GM23338 (cell line): ENCODE data around the gene DPPA2. TPM values are rescaled to one million over a fixed set of nuclear protein-coding genes. Genes with fewer than 3 reads are reported as not detected.

Experiments
- ETS1 ChIP-seq: IDR thresholded peaks from 2 replicates; pipeline ENCODE4 v1.6.1; 2016; ENCODE audit warnings: antibody characterized with exemption
- EZH2phosphoT487 ChIP-seq: fragments of 200-600 bp; sonication (generic); IDR thresholded peaks from one replicate; pipeline ENCODE4 v1.8.1; 2018; ENCODE audit warnings: antibody characterized with exemption; ENCODE audit not compliant: unreplicated experiment
- REST ChIP-seq: IDR thresholded peaks from one replicate; pipeline ENCODE4 v1.6.1; 2018; ENCODE audit warnings: antibody characterized with exemption; ENCODE audit not compliant: unreplicated experiment
- ZNF462 ChIP-seq: fragments of 250-450 bp; sonication (Bioruptor Pico); IDR thresholded peaks from 2 replicates; pipeline ENCODE4 v1.5.0; 2020; ENCODE audit warnings: mild to moderate bottlenecking, moderate library complexity
- polyA plus RNA-seq: library from polyadenylated mRNA; unstranded; fragments of >200 nt; fragmentation: Nextera tagmentation; extraction: Ambion mirVana; gene quantifications from 2 replicates; pipeline ENCODE4 v1.2.1, GENCODE V29; 2016
- total RNA-seq: library from RNA; depleted of rRNA; stranded (reverse); fragments of >200 nt; shearing (Covaris generic); gene quantifications from 2 replicates; pipeline ENCODE4 v1.2.3, GENCODE V29; 2014

DPPA2 gene
- total and polyA plus RNA-seq, 2 experiments from 2014 or later: 14.3 to 21.5 TPM

- TF ChIP-seq REST (no peak), ETS1 (no peak), EZH2phosphoT487 (no peak), ZNF462 (CRISPR knock-in tag) (no peak)
Observed at GRCh38 chr3:109363634-109364033, 47.3 kb upstream of the DPPA2 start (continued).
